ENCODE results near the gene LRIG3.
A peak's percentile ranks its signal among the peaks of the same experiment; 100 is the strongest.

LRIG3 gene

DNA sequence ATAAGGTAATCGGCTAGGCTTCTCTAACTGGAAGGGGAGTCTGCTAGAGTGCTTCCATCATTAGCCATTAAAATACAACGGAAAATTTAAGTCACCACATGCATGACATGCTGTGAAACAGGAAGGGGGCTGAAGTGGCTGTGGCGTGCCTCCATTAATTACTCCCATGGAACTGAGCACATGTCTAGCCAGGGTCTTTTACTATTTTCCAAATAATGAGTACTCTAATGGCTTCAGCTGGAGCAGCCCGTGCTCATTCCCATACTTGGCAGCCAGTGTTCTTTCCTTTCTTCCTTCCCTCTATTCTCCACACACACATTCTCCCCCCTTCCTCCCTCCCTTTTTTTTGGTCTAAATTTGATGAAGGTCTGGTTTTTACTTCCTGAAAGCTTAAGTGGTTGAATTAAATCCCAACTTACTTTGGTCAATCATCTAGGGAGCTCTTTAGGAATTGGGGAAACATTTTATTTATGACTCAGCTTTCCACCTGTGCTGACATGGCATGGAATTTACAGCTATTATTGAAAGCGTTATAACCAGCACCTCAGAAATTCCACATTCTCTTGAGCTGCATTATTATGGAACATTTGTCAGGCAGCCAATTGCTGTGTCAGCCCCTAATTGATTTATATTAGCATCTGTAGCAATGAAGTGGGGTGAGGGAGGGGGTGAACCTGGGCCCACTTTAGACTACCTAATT lies 72.3 kb downstream of the LRIG3 start:
- DNase-seq, result no peak

DNA sequence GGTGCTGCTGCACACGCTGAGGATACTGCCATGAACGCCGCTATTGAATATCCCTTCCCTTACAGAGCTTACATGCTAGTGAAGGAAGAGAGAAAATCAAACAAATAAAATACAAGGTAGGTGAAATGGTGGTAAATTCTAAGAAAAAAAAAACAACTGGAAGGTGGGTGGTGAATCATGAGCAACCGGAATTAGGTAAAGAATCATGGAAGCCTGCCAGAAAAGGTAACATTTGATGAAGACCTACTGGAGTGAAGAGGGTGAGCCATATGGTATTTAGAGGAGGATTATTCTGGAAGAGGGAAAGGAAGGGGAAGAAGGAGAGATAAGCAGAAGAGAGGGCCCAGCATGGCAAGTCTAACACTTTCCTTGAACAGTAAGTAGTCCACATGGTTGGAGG lies 76.1 kb downstream of the LRIG3 start:
- DNase-seq, result no peak

DNA sequence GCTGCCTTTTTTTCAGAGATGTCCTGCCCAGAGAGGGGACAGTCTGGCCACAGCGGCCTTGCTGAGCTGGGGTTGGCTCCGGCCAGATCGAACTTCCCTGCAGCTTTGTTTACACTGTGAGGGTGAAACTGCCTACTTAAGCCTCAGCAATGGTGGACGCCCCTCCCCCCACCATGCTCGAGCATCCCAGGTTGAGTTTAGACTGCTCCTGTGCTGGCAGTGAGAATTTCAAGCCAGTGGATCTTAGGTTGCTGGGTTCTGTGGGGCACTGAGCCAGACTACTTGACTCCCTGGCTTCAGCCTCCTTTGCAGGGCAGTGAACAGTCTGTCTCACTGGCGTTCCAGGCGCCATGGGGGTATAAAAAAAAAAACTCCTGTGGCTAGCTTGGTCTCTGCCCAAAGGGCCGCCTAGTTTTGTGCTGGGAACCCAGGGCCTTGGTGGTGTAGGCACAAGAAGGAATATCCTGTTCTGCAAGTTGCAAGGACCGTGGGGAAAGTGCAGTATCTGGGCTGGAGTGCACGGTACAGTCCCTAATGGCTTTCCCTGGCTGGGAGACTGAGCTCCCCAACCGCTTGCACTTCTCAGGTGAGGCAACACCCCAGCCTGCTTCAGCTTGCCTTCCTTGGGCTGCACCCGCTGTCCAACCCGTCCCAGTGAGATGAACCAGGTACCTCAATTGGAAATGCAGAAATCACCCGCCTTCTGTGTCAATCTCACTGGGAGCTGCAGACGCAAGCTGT lies 79.1 kb downstream of the LRIG3 start:
- DNase-seq, result no peak

DNA sequence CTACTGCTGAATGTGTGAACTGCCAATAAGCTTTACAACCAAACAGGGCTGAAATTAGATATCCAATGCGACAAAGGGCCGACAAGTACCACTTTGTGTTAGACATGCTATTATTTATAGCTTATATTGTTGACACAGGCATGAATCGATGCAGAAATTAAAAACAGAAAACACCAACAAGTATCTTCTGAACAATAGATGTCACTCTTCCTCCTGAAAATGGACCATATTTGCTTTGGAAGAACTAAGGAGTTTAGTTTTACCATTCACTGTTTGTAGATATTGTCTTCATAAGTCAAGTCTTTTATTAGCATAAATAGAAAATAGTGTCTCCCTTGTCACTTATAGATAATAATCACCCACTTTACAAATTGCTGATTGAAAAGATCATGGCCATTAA lies 86.5 kb downstream of the LRIG3 start:
- DNase-seq, result peak in 1 of 2 donors; percentile 30

- no peak for DNase-seq
Measured at GRCh38 chr12:58832920-58833319, 87.4 kb downstream of the LRIG3 start.

Measured in hippocampal formation (tissue), 2 donors.